ENCODE results near the gene DAPK1.

DNA sequence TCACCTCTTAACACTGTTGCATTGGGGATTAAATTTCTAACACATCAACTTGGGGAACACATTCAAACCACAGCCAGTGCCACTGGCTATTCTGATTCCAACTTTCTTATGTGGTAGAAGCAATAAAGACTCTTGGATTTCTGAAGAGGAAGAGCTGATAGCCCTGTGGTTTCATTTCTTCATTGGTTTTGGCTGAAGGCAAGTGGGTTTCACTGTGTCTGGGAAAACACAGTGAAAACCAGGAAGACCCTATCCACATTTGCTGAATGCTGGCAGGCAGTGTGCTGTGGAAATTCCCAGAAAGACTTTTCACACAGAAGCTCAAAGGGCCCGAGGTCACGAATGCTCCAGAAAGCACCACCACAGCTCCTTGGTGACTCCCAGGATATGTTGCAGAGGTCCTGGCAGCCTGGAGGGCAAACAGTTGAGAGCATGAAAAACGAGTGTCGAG lies 67.1 kb downstream of the DAPK1 start:
- TF ChIP-seq, protein P1, sequence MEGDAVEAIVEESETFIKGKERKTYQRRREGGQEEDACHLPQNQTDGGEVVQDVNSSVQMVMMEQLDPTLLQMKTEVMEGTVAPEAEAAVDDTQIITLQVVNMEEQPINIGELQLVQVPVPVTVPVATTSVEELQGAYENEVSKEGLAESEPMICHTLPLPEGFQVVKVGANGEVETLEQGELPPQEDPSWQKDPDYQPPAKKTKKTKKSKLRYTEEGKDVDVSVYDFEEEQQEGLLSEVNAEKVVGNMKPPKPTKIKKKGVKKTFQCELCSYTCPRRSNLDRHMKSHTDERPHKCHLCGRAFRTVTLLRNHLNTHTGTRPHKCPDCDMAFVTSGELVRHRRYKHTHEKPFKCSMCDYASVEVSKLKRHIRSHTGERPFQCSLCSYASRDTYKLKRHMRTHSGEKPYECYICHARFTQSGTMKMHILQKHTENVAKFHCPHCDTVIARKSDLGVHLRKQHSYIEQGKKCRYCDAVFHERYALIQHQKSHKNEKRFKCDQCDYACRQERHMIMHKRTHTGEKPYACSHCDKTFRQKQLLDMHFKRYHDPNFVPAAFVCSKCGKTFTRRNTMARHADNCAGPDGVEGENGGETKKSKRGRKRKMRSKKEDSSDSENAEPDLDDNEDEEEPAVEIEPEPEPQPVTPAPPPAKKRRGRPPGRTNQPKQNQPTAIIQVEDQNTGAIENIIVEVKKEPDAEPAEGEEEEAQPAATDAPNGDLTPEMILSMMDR (IDR thresholded peaks at IDR 0.05) = no peak
- no peak for TF ChIP-seq EP300 (IDR thresholded peaks at IDR 0.05; ENCODE audit: low read depth)
- TF ChIP-seq POLR2A (IDR thresholded peaks at IDR 0.05) = no peak
- no peak for TF ChIP-seq POLR2AphosphoS5 (IDR thresholded peaks at IDR 0.05)

All from transverse colon (tissue), 4 donors.